BLaER1 treated with 17β-estradiol and CSF1 and Interleukin-3, amounts not matched to agents 10 nM and 100 nM (cell line): Measurements from ENCODE around the gene NOP56.
A peak's percentile ranks its signal among the peaks of the same experiment; 100 is the strongest.

Experiments used
- H3K27ac ChIP-seq, 11 experiments: shearing (Covaris generic); formaldehyde crosslinking; 2 replicates each; pipeline ENCODE4 v1.8.1; 2022
- H3K27me3 ChIP-seq, 11 experiments: shearing (Covaris generic); formaldehyde crosslinking; 2 replicates each; pipeline ENCODE4 v1.8.1; 2022
- H3K36me3 ChIP-seq, 11 experiments: shearing (Covaris generic); formaldehyde crosslinking; 2 replicates each; pipeline ENCODE4 v1.8.1; 2022
- H3K4me1 ChIP-seq, 10 experiments: shearing (Covaris generic); formaldehyde crosslinking; 2 replicates each; pipeline ENCODE4 v1.8.1; 2022
- H3K4me2 ChIP-seq, 11 experiments: shearing (Covaris generic); formaldehyde crosslinking; 2 replicates each; pipeline ENCODE4 v1.8.1; 2022
- H3K4me3 ChIP-seq, 10 experiments: shearing (Covaris generic); formaldehyde crosslinking; 2 replicates each; pipeline ENCODE4 v1.8.1; 2022
- H3K9ac ChIP-seq, 11 experiments: shearing (Covaris generic); formaldehyde crosslinking; 2 replicates each; pipeline ENCODE4 v1.8.1; 2022
- H3K9me3 ChIP-seq, 11 experiments: shearing (Covaris generic); formaldehyde crosslinking; replicated peaks in 1 of 11; 2 replicates each; pipeline ENCODE4 v1.8.1; 2022
- H4K20me1 ChIP-seq, 11 experiments: shearing (Covaris generic); formaldehyde crosslinking; 2 replicates each; pipeline ENCODE4 v1.8.1; 2022
- Cebpa-rat ChIP-seq, 11 experiments: shearing (Covaris generic); IDR thresholded peaks; 2 replicates each; pipeline ENCODE4 v1.8.1; 2022

Gene NOP56

GRCh38 chr20:2651772-2652723 lies at the start of gene NOP56:
Gene NOP56 (plus strand): TSS chr20:2652632. CDS start chr20:2652661, 29 bp downstream.
- peak within 1 kb of the TSS; percentile 81 to 100 (median 94) for H3K4me3 ChIP-seq
- H3K36me3 ChIP-seq, result peaks cover 31 to 42% (median 41%) of the 10 kb centered on the region in 11 experiments
- no peaks in the 10 kb centered on the region for H3K27me3 ChIP-seq
- no peak for TF ChIP-seq Cebpa-rat (IDR thresholded peaks at IDR 0.05)
- peak within 1 kb of the TSS; percentile 72 to 99 (median 93); a peak in 21 of 22 replicates for H3K27ac ChIP-seq
- H4K20me1 ChIP-seq, result peaks cover 31 to 46% (median 45%) of the 10 kb centered on the region in 11 experiments; a peak in 21 of 22 replicates
- peak within 1 kb of the TSS; percentile 84 to 99 (median 92) for H3K9ac ChIP-seq
- H3K9me3 ChIP-seq, result no peaks in the 10 kb centered on the region
- H3K4me1 ChIP-seq, result peaks cover 38 to 49% (median 46%) of the 10 kb centered on the region in 10 experiments
- H3K4me2 ChIP-seq, result peak within 1 kb of the TSS; percentile 88 to 99 (median 97)

GRCh38 chr20:2602746-2603145 lies 49.7 kb upstream of the NOP56 start:
- no peaks in the 10 kb centered on the region for H3K36me3 ChIP-seq
- no peak overlapping the region for H3K9ac ChIP-seq
- H3K27ac ChIP-seq, result no peak overlapping the region
- no peaks in the 10 kb centered on the region for H3K4me1 ChIP-seq
- H3K9me3 ChIP-seq, result peaks cover 21 to 29% (median 24%) of the 10 kb centered on the region in 11 experiments
- no peaks in the 10 kb centered on the region for H3K27me3 ChIP-seq
- no peaks in the 10 kb centered on the region for H4K20me1 ChIP-seq
- no peak overlapping the region for H3K4me2 ChIP-seq
- no peak overlapping the region for H3K4me3 ChIP-seq
- TF ChIP-seq Cebpa-rat (IDR thresholded peaks at IDR 0.05), result no peak

- Histone ChIP-seq H3K27ac (no peak overlapping the region), H3K9me3 (peaks cover 21 to 32% (median 25%) of the 10 kb centered on the region in 11 experiments), H3K4me2 (no peak overlapping the region), H3K36me3 (no peaks in the 10 kb centered on the region), H3K4me3 (no peak overlapping the region), H3K4me1 (no peaks in the 10 kb centered on the region), H3K27me3 (no peaks in the 10 kb centered on the region), H3K9ac (no peak overlapping the region), H4K20me1 (no peaks in the 10 kb centered on the region)
- TF ChIP-seq Cebpa-rat (IDR thresholded peaks at IDR 0.05), result no peak
Observed at GRCh38 chr20:2603816-2604505, 48.5 kb upstream of the NOP56 start.

- no peaks in the 10 kb centered on the region for H4K20me1 ChIP-seq
- H3K27me3 ChIP-seq, result no peaks in the 10 kb centered on the region
- no peaks in the 10 kb centered on the region for H3K36me3 ChIP-seq
- peaks cover 21 to 32% (median 25%) of the 10 kb centered on the region in 11 experiments for H3K9me3 ChIP-seq
- no peaks in the 10 kb centered on the region for H3K4me1 ChIP-seq
- no peak overlapping the region for H3K4me2 ChIP-seq
- TF ChIP-seq Cebpa-rat (IDR thresholded peaks at IDR 0.05), result no peak
- H3K4me3 ChIP-seq, result no peak overlapping the region
- no peak overlapping the region for H3K27ac ChIP-seq
- no peak overlapping the region for H3K9ac ChIP-seq
Observed at GRCh38 chr20:2604506-2604835, 48.0 kb upstream of the NOP56 start.

- no peak overlapping the region for H3K4me3 ChIP-seq
- H3K9ac ChIP-seq, result no peak overlapping the region
- no peaks in the 10 kb centered on the region for H3K36me3 ChIP-seq
- H4K20me1 ChIP-seq, result no peaks in the 10 kb centered on the region
- H3K9me3 ChIP-seq, result peaks cover 21 to 32% (median 25%) of the 10 kb centered on the region in 11 experiments
- H3K27me3 ChIP-seq, result no peaks in the 10 kb centered on the region
- no peak for TF ChIP-seq Cebpa-rat (IDR thresholded peaks at IDR 0.05)
- no peaks in the 10 kb centered on the region for H3K4me1 ChIP-seq
- no peak overlapping the region for H3K27ac ChIP-seq
- no peak overlapping the region for H3K4me2 ChIP-seq
Observed at GRCh38 chr20:2606507-2607006, 45.9 kb upstream of the NOP56 start.

GRCh38 chr20:2610326-2610725 lies 42.1 kb upstream of the NOP56 start:
- H3K36me3 ChIP-seq, result no peaks in the 10 kb centered on the region
- H3K9me3 ChIP-seq, result peaks cover 21 to 32% (median 24%) of the 10 kb centered on the region in 11 experiments
- H3K27ac ChIP-seq, result no peak overlapping the region
- H3K9ac ChIP-seq, result no peak overlapping the region
- H3K4me3 ChIP-seq, result no peak overlapping the region
- no peak overlapping the region for H3K4me2 ChIP-seq
- no peaks in the 10 kb centered on the region for H4K20me1 ChIP-seq
- H3K4me1 ChIP-seq, result no peaks in the 10 kb centered on the region
- TF ChIP-seq Cebpa-rat (IDR thresholded peaks at IDR 0.05), result no peak
- H3K27me3 ChIP-seq, result no peaks in the 10 kb centered on the region

GRCh38 chr20:2610941-2611720 lies 41.3 kb upstream of the NOP56 start:
- Histone ChIP-seq H3K4me1 (no peaks in the 10 kb centered on the region), H3K9me3 (peaks cover 13 to 24% (median 16%) of the 10 kb centered on the region in 11 experiments), H3K4me2 (no peak overlapping the region), H3K36me3 (no peaks in the 10 kb centered on the region), H3K27ac (no peak overlapping the region), H4K20me1 (no peaks in the 10 kb centered on the region), H3K4me3 (no peak overlapping the region), H3K9ac (no peak overlapping the region), H3K27me3 (no peaks in the 10 kb centered on the region)
- TF ChIP-seq Cebpa-rat (IDR thresholded peaks at IDR 0.05), result no peak

GRCh38 chr20:2612073-2612472 lies 40.4 kb upstream of the NOP56 start:
- H3K9ac ChIP-seq, result no peak overlapping the region
- no peak overlapping the region for H3K4me2 ChIP-seq
- H3K36me3 ChIP-seq, result no peaks in the 10 kb centered on the region
- no peaks in the 10 kb centered on the region for H4K20me1 ChIP-seq
- no peaks in the 10 kb centered on the region for H3K4me1 ChIP-seq
- H3K27ac ChIP-seq, result no peak overlapping the region
- TF ChIP-seq Cebpa-rat (IDR thresholded peaks at IDR 0.05), result no peak
- H3K4me3 ChIP-seq, result no peak overlapping the region
- H3K9me3 ChIP-seq, result peaks cover 4 to 14% (median 8%) of the 10 kb centered on the region in 11 experiments
- no peaks in the 10 kb centered on the region for H3K27me3 ChIP-seq

- TF ChIP-seq Cebpa-rat (IDR thresholded peaks at IDR 0.05), result no peak
- H3K36me3 ChIP-seq, result no peaks in the 10 kb centered on the region
- H4K20me1 ChIP-seq, result no peaks in the 10 kb centered on the region
- no peak overlapping the region for H3K9ac ChIP-seq
- H3K9me3 ChIP-seq, result peaks cover 7 to 18% (median 13%) of the 10 kb centered on the region in 11 experiments; a peak in 19 of 22 replicates
- H3K4me3 ChIP-seq, result no peak overlapping the region
- no peaks in the 10 kb centered on the region for H3K27me3 ChIP-seq
- no peak overlapping the region for H3K4me2 ChIP-seq
- H3K27ac ChIP-seq, result no peak overlapping the region
- H3K4me1 ChIP-seq, result no peaks in the 10 kb centered on the region
Observed at GRCh38 chr20:2616634-2617033, 35.8 kb upstream of the NOP56 start.
